ENCODE results near the gene ARFRP1.

DNA sequence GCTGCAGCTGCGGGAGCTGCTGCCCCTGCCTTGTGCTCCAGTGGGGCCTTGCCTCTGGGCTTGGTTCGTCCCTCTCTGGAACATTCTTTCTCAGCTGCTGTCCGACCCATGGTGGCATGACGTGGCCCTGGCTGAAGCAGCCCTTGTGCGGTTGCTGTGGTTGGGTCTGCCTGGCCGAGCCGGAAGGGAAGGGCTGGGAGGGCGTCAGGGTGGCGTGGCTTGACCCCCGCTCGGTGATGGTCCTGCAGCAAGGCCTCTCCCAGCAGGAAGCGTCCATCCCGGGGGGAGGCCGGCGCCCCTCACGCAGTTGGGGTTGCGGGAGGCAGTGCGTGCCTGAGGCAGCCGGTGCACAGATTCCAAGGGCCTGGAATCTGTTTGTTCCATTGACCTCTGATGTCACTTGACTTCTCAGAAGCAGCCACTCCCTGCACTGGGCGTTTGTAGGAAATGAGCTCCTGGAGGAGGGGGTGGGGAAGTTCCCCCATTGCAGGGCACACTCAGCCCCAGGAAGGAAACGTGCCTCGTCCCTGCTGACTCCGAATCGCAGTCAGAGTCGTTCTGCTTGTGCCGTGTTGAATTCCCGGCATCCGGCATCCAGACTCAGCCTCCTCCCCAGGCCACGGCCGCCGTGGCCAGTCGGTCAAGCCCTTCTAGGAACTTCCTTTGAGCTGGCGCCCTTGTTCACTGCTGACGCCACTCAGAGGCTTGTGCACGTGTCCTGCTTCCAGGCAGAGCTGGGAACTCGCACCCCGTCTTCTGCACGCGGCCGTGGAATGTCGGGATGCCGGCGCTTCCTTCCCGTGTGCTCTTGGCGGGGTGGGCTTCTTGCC is 21.1 kb downstream of the ARFRP1 start:
- TF ChIP-seq CTCF (IDR thresholded peaks at IDR 0.05): no peak
- TF ChIP-seq POLR2A (IDR thresholded peaks at IDR 0.05): no peak
